AG04450 (cell line): ENCODE measurements around the gene TOM1. TPM values are rescaled to one million over a fixed set of nuclear protein-coding genes. Genes with fewer than 3 reads are reported as not detected.

ENCODE experiments used
- CTCF ChIA-PET: fragments of 300-600, 350-600 bp; formaldehyde crosslinking; extraction: SDS; loops from one replicate; lab custom pipeline; 2022; ENCODE audit warnings: antibody characterized with exemption, inconsistent platforms; lab: Charles Lee
- POLR2A ChIA-PET: fragments of 350-600 bp; formaldehyde crosslinking; extraction: SDS; loops from one replicate; lab custom pipeline; 2021; ENCODE audit warnings: antibody characterized with exemption, inconsistent platforms; lab: Yijun Ruan, JAX
- DNase-seq: peaks from one replicate; pipeline ENCODE4 v3.0.0-alpha.2; 2011; ENCODE audit warnings: low read depth, low spot score
- H3K27ac ChIP-seq: one replicate; pipeline ENCODE4 v1.5.1; 2012; ENCODE audit warnings: low read depth, low read length, control low read depth
- H3K27me3 ChIP-seq: one replicate; pipeline ENCODE4 v1.6.0; 2012; ENCODE audit warnings: low read length; ENCODE audit not compliant: control insufficient read depth, insufficient read depth
- H3K4me3 ChIP-seq: 2 replicates; pipeline ENCODE4 v1.5.1; 2011; ENCODE audit warnings: mild to moderate bottlenecking, low read depth, low read length, control low read depth
- H3K9me3 ChIP-seq: 2 replicates; pipeline ENCODE4 v1.5.1; 2012; ENCODE audit warnings: low read length; ENCODE audit not compliant: control insufficient read depth, insufficient read depth
- polyA plus RNA-seq: library from polyadenylated mRNA; depleted of rRNA; stranded (reverse); fragments of >200 nt; gene quantifications from 2 replicates; pipeline ENCODE4 v1.2.3, GENCODE V29; 2011
- TF ChIP-seq, protein P1 (sequence below): IDR thresholded peaks from 2 replicates; pipeline ENCODE4 v1.5.1; 2011; ENCODE audit warnings: low read depth, low read length, control low read depth, inconsistent platforms

The TOM1 gene
- polyA plus RNA-seq, 1 experiment: 40.0 TPM

GRCh38 chr22:35310556-35311550 is 11.2 kb downstream of the TOM1 start:
- POLR2A ChIA-PET: no interaction called here
- no peaks in the 10 kb centered on the region; the same call in 1 of the 2 replicates for H3K9me3 ChIP-seq
- DNase-seq: no peak
- H3K27me3 ChIP-seq: no peaks in the 10 kb centered on the region
- H3K4me3 ChIP-seq: no peak overlapping the region
- TF ChIP-seq, protein P1, sequence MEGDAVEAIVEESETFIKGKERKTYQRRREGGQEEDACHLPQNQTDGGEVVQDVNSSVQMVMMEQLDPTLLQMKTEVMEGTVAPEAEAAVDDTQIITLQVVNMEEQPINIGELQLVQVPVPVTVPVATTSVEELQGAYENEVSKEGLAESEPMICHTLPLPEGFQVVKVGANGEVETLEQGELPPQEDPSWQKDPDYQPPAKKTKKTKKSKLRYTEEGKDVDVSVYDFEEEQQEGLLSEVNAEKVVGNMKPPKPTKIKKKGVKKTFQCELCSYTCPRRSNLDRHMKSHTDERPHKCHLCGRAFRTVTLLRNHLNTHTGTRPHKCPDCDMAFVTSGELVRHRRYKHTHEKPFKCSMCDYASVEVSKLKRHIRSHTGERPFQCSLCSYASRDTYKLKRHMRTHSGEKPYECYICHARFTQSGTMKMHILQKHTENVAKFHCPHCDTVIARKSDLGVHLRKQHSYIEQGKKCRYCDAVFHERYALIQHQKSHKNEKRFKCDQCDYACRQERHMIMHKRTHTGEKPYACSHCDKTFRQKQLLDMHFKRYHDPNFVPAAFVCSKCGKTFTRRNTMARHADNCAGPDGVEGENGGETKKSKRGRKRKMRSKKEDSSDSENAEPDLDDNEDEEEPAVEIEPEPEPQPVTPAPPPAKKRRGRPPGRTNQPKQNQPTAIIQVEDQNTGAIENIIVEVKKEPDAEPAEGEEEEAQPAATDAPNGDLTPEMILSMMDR: no peak
- CTCF ChIA-PET: no interaction called here
- H3K27ac ChIP-seq: no peak overlapping the region

GRCh38 chr22:35311551-35311999 is 11.9 kb downstream of the TOM1 start:
- no peak overlapping the region for H3K27ac ChIP-seq
- DNase-seq: no peak
- POLR2A ChIA-PET: no interaction called here

DNA sequence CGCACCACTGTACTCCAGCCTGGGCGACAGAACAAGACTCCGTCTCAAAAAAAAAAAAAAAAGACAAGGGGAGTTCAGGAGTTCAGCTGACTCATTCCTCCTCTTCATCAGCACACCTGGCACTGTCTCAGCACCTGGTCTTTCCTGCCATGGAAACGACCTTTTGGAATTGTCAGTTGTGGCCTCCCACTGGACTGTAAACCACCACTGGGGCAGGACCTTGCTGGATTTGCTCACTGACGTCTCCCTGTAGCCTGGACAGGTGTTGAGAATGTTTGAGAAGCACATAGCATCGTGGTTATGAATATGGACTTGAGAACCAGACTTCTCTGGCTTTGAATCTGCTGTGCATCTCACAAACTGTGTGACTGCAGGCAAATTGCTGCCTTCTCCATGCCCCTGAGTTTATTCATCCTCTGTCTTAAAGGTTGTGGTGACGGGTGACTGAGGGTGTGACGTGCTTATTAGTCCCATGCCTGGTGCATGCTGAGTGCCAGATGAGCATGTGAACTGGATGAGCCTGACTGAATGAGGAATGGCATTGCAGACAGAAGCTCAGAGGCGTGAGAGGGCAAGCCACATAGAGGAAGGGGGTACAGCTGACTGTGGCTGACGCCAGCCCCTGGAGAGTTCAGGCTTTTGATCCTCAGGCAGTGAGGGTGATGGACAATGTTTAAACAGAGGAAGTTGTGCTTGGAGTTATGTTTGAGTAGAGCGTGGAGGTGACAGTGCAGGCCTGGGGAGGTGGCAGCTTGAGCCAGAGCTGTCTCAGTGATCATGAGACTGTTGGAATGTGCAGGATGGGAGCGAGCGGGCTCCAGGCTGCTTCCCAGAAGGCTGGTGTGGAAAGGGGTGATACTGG is 12.7 kb downstream of the TOM1 start:
- ChIA-PET POLR2A (interaction anchor here (1.3 kb wide), 1 partner anchor 13 kb away, joined by 5 read pairs; the partner anchor contains the start of gene TOM1), CTCF (interaction anchor here (0.6 kb wide), 1 partner anchor 1170 kb away, joined by 6 read pairs; no protein-coding TSS in a partner anchor)
- TF ChIP-seq, protein P1: no peak
- Histone ChIP-seq H3K9me3 (no peaks in the 10 kb centered on the region; the same call in 1 of the 2 replicates), H3K27ac (peak overlapping the region; percentile 21), H3K27me3 (no peaks in the 10 kb centered on the region), H3K4me3 (no peak overlapping the region)
- no peak for DNase-seq

More at GRCh38 chr22:35311551-35311999, 11.9 kb downstream of the TOM1 start:
- TF ChIP-seq, protein P1: no peak
- no peaks in the 10 kb centered on the region; the same call in 1 of the 2 replicates for H3K9me3 ChIP-seq
- H3K4me3 ChIP-seq: no peak overlapping the region
- no peaks in the 10 kb centered on the region for H3K27me3 ChIP-seq
- CTCF ChIA-PET: no interaction called here

DNA sequence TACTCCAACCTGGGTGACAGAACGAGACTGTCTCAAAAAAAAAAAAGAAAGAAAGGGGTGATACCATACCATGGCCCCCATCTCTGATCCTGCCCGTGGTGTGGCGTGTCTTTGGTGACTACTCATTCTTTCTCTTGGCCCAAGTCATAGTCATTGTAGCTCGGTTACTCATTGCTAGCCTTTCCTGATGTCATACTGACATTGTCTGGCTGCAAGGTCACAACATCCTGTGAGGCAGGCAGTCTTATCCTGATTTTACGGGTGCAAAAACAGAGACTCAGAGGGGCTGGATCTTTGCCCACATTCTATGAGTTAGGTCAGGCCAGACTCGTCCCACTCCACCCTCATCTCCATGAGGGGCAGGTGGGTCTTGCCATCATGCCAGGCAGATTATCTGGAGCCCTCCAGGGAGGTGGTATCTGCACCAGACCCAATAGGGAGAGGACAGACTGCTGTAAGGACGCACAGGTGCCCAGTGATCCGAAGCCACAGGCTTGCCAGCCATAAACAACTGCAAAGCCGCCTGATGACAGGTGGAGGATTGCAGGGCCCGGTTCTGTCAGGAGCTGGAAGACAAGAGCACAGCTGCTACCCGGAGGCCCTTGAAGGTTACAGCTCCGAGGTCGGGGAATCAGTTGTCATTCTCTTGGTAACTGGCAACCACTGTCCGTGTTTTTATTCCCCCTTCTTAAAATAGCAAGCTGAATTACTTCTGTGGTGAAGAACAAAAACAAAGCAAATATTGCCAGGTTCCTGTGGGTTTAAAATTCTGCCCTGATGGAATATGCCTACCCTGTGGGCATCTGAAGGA is 13.8 kb downstream of the TOM1 start:
- peak overlapping the region; percentile 52 for H3K27ac ChIP-seq
- H3K27me3 ChIP-seq: no peaks in the 10 kb centered on the region
- no peak overlapping the region for H3K4me3 ChIP-seq
- POLR2A ChIA-PET: interaction anchor here (1.3 kb wide), 1 partner anchor 14 kb away, joined by 5 read pairs; the partner anchor contains the start of gene TOM1
- peak; percentile 26 for DNase-seq
- CTCF ChIA-PET: no interaction called here
- H3K9me3 ChIP-seq: no peaks in the 10 kb centered on the region; the same call in 1 of the 2 replicates
- TF ChIP-seq, protein P1: no peak
